GM10266 (cell line): Measurements from ENCODE around the gene TEX19.

ENCODE experiments used
- DNase-seq: peaks from one replicate; pipeline ENCODE4 v3.0.0; 2012; ENCODE audit errors: extremely low spot score
- CTCF ChIP-seq: IDR thresholded peaks from 2 replicates; pipeline ENCODE4 v1.5.1; 2012; ENCODE audit warnings: mild to moderate bottlenecking, low read depth; ENCODE audit not compliant: control insufficient read depth, insufficient read depth; ENCODE audit errors: missing control alignments

The TEX19 gene, protein sequence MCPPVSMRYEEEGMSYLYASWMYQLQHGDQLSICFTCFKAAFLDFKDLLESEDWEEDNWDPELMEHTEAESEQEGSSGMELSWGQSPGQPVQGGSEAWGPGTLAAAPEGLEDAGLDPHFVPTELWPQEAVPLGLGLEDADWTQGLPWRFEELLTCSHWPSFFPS

GRCh38 chr17:82358465-82359350, at the start of gene TEX19:
Gene TEX19 (plus strand): TSS chr17:82359247. CDS start chr17:82362151, 2,904 bp downstream.
- no peak for DNase-seq
- no peak for TF ChIP-seq CTCF

- DNase-seq = no peak
- TF ChIP-seq CTCF = no peak
Measured at GRCh38 chr17:82309656-82310570, 49.1 kb upstream of the TEX19 start.

- DNase-seq = no peak
- TF ChIP-seq CTCF = no peak
Measured at GRCh38 chr17:82310877-82311276, 48.2 kb upstream of the TEX19 start.

- no peak for TF ChIP-seq CTCF
- DNase-seq = no peak
Measured at GRCh38 chr17:82311971-82312370, 47.1 kb upstream of the TEX19 start.

DNA sequence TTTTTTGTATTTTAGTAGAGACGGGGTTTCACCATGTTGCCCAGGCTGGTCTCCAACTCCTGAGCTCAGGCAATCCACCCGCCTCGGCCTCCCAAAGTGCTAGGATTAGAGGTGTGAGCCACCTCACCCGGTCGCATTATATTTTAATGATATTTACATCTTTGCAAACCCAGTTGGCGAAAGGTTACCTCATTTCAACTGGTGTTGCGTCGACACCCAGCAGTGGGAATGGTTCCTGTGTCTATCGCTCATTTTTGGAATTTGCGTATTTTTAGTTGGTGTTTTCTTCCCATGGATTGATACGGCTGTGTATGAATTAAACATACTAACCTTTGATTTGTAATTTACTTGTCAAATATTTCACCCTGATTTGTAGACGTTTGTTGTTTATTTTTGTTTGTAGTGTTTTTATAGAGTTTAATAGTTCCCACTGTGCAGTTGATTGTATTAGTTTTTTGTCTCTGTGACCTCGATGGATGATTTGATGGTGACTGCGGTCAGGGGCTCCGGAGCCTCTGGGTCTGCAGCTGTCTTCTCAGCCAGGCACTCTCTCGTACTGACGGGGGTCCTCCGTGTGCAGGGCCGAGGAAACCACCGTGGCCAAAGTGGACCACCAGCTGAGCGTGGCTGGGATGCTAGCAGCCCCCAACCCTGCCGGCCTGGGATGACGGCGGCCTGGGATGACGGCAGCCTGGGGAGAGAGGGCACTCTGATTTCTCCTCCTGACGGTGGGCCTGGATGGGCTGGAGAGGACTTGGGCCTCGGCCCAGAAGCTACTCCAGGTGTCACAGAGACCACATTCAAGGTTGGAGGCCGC, 45.6 kb upstream of the TEX19 start:
- DNase-seq = no peak
- TF ChIP-seq CTCF = no peak

DNA sequence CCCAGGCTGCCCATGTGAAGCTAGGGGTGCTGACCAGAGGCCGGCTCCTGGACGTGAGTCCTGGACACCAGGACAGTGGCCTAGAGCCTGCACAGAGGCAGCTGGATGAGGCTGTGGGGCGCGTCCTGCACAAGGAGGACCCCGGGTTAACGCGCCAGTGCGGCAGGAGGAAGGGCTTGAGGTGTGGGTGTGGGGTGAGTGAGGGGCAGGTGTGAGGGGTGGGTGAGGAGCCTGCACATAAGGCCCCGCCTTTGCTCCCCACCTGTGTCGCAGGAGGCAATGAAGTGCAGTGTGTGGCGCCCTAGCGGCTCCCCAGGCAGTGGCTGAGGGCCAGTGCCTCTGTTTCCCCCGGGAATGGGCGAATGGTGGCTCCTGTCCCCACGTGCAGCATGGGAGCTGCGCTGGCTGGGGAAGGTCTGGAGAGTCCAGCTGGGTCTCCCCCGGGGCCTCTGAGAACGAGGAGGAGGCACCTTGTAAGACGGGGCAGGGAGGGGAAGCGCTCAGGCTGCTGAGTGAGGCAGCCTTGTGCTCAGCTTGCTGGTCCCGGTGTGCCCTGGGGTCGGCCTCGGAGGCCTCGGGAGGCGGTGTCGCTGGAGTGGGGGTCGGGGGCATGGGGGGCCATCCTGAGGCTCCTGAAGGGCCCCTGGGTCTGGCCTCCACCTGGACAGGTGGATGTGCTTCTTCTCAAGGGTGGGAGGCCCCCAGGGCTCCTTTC, 44.9 kb upstream of the TEX19 start:
- DNase-seq = no peak
- no peak for TF ChIP-seq CTCF
